Adrenal gland (tissue), 12 donors: ENCODE results near the gene KDF1. TPM values are rescaled to one million over a fixed set of nuclear protein-coding genes. Genes with fewer than 3 reads are reported as not detected.

Source experiments
- DNase-seq, 7 donors: peaks; one replicate each; pipeline ENCODE4 v3.0.0-alpha.2; 2019 to 2020
- H3K27ac ChIP-seq, 5 donors: fragments of 200-600 bp; sonication (generic) in 4 of 5; 1 replicate in 3 of 5; 2 replicates in 2 of 5; pipeline versions ENCODE4 v1.5.1 to v1.8.0; 2016 to 2020; ENCODE audit warnings: mild to moderate bottlenecking in 1 of 5
- H3K27me3 ChIP-seq: fragments of 200-600 bp; 2 replicates; pipeline ENCODE4 v1.8.0; 2021
- H3K36me3 ChIP-seq, 2 donors: fragments of 200-600 bp; replicated peaks in 1 of 2; 1 replicate in 1 of 2; 2 replicates in 1 of 2; pipeline versions ENCODE4 v1.5.1 to v1.8.0; 2018 to 2022
- H3K4me1 ChIP-seq, 2 donors: fragments of 200-600 bp; replicated peaks in 1 of 2; 1 replicate in 1 of 2; 2 replicates in 1 of 2; pipeline versions ENCODE4 v1.5.1 to v1.8.0; 2018 to 2021
- H3K4me3 ChIP-seq, 4 donors: fragments of 200-600 bp; sonication (generic) in 3 of 4; one replicate each; pipeline ENCODE4 v1.5.1; 2016 to 2018
- H3K9me3 ChIP-seq, 3 donors: fragments of 200-600 bp; sonication (generic) in 1 of 3; replicated peaks in 1 of 3; 1 replicate in 2 of 3; 2 replicates in 1 of 3; pipeline versions ENCODE4 v1.5.1 to v1.8.0; 2016 to 2021
- POLR2A ChIP-seq, 2 donors: fragments of 450-650 bp; IDR thresholded peaks; one replicate each; pipeline ENCODE4 v1.6.1; 2017; ENCODE audit warnings: antibody characterized with exemption in 2 of 2, mild to moderate bottlenecking in 2 of 2, moderate library complexity in 1 of 2
- WGBS, 4 donors: extraction: QIAGEN DNeasy Blood & Tissue Kit in 2 of 4; methylation state at CpG; one replicate each; pipeline versions ENCODE4 v1.1.5 to v1.1.7; 2013 to 2017; 5-methylcytosine and 5-hydroxymethylcytosine counted together
- intact Hi-C, 2 donors: fragments of 100-400 bp; cut with DNase I; formaldehyde crosslinking; loops; one replicate each; pipeline versions ENCODE4 v1.14.1 to v1.15.0; 2022 to 2023
- polyA plus RNA-seq, 3 donors: library from polyadenylated mRNA; stranded (reverse); fragments of 200-250 nt in 2 of 3; fragments of 350-450 nt in 1 of 3; fragmentation: Illumina TruSeq in 1 of 3; extraction: RNeasy Lipid Tissue Mini Kit (QIAGEN cat#74804) in 1 of 3; gene quantifications; one replicate each; pipeline ENCODE4 v1.2.3, GENCODE V29; 2013 to 2014
- total RNA-seq, 9 donors: library from RNA; depleted of rRNA in 4 of 9; stranded (reverse); fragments of >200 nt in 4 of 9; fragments of 120-200 nt in 1 of 9; fragmentation: NEBNext Ultra II Directional in 1 of 9; extraction: Animal tissue kit (Norgen Biotek cat#: 25700) in 1 of 9; gene quantifications; one replicate each; pipeline versions ENCODE4 v1.1.0 to v1.2.4, GENCODE V29; 2013 to 2023
- TF ChIP-seq, protein P1 (sequence below), 6 experiments: fragments of 450-650 bp in 4 of 6; fragments of 200-600 bp in 2 of 6; sonication (generic) in 1 of 6; IDR thresholded peaks; 1 replicate in 5 of 6; 2 replicates in 1 of 6; pipeline versions ENCODE4 v1.5.1 to v1.8.0; 2016 to 2021; ENCODE audit warnings: antibody characterized with exemption in 6 of 6, mild to moderate bottlenecking in 2 of 6, moderate library complexity in 1 of 6
- donor health status: healthy with polysubstance abuse.
- donor health status: Bipolar disorder and iron deficiency.
- donor health status: DM: yes; HTN: yes; CAD: no.
- donor health status: DM: no; HTN: no; CAD: no.
- donor health status: DM: no; HTN: no; CAD: no.
- donor health status: DM: yes; HTN: yes; CAD: no.

The KDF1 gene
- total and polyA plus RNA-seq, 12 donors, result 0.15 to 4.0 (median 1.2) TPM

DNA sequence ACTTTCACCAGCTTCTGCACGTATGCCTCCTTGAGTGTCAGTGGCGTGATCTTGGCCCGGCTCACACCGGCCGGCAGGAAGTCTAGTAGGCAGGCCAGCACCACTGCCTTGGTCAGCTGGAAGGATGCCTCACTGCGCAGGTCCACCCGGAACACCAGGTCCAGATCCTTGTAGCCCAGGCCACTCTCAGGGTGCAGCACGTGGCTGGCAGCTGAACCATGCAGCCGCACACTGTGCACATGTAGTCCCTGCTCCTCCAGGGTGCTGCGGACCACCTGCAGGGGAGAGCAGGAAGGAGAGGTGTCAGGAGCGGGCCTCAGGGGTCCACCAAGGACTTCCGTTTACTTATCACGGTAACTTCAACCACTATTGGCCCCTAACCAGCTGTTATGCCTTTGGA lies 46.4 kb upstream of the KDF1 start:
- Histone ChIP-seq H3K9me3 (no peaks in the 10 kb centered on the region), H3K36me3 (no peaks in the 10 kb centered on the region), H3K27ac (no peak overlapping the region), H3K4me1 (peaks cover 0 to 3% of the 10 kb centered on the region in 2 donors), H3K4me3 (no peak overlapping the region), H3K27me3 (no peaks in the 10 kb centered on the region)
- TF ChIP-seq, protein P1, sequence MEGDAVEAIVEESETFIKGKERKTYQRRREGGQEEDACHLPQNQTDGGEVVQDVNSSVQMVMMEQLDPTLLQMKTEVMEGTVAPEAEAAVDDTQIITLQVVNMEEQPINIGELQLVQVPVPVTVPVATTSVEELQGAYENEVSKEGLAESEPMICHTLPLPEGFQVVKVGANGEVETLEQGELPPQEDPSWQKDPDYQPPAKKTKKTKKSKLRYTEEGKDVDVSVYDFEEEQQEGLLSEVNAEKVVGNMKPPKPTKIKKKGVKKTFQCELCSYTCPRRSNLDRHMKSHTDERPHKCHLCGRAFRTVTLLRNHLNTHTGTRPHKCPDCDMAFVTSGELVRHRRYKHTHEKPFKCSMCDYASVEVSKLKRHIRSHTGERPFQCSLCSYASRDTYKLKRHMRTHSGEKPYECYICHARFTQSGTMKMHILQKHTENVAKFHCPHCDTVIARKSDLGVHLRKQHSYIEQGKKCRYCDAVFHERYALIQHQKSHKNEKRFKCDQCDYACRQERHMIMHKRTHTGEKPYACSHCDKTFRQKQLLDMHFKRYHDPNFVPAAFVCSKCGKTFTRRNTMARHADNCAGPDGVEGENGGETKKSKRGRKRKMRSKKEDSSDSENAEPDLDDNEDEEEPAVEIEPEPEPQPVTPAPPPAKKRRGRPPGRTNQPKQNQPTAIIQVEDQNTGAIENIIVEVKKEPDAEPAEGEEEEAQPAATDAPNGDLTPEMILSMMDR (IDR thresholded peaks at IDR 0.05), result no peak
- no peak for TF ChIP-seq POLR2A (IDR thresholded peaks at IDR 0.05)
- intact Hi-C loops, result no loop called here
- WGBS, 4 donors, result 76 to 85% (median 81%) methylated on average over 5 to 13 of the region's 13 CpGs
- DNase-seq, result no peak

DNA sequence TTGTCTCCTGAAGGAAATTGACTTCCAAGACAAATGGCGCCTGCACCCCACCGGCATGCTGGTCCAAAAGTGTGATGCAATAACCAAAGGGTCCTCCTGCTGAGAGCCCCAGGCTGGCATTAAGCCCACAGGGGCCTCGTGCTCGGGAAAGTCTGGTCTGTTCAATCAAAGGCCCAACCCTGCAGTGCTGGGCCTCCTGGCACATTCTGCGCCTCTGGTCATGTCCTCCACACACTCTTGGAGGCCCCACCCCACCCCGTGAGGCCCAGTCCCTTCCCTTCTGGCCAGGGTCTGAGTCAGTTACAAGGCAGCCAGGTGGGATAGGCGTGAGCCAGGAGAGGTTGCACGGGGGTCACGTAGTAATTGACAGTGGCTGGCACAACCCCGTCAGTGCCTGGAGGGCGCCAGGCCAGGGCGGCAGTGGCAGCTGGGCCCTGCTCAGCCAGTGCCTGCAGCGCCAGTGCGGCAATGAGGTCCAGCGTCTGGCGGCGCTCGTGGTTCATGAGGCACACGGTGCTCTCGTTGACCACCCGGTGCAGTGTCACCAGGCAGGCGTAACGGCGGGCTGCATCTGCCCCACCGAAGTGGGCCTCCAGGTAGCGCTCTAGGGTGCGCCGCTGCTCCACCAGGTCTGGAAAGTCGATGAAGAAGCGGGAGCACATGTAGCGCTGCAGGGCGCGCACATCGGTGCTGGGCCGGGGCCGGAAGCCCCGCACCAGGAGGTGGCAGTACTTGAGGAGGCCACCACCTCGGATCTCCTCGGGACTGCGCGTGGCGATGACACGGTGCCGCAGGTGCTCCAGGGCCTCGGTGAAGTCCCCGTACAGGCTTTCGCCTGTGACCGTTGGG lies 45.6 kb upstream of the KDF1 start:
- no peak for DNase-seq
- no peaks in the 10 kb centered on the region for H3K27me3 ChIP-seq
- H3K4me1 ChIP-seq, result peaks cover 0 to 3% of the 10 kb centered on the region in 2 donors
- no peak overlapping the region for H3K27ac ChIP-seq
- 91 to 94% (median 93%) methylated on average over 25 to 48 of the region's 48 CpGs for WGBS, 4 donors
- H3K36me3 ChIP-seq, result no peaks in the 10 kb centered on the region
- no peaks in the 10 kb centered on the region for H3K9me3 ChIP-seq
- TF ChIP-seq, protein P1 (IDR thresholded peaks at IDR 0.05), result no peak
- TF ChIP-seq POLR2A (IDR thresholded peaks at IDR 0.05), result no peak
- intact Hi-C loops, result no loop called here
- no peak overlapping the region for H3K4me3 ChIP-seq

DNA sequence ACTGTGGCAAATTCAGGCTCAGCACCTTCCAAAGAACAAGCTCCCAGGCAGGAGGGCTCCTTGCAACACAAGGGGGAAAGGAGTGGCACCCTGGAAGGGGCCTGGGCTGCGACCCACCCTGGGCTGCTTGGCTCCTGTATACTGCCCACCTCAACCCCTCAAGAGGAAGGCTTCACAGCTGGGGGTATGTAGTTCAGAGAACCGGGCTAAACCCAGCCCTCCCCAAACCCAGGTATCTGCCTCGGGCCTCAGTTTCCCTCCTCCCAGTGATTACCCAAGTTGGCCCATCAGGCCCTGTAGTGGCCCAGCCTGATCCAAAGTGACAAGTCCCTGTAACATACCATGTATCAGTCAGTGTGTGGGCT lies 44.9 kb upstream of the KDF1 start:
- H3K27ac ChIP-seq, result no peak overlapping the region
- H3K9me3 ChIP-seq, result no peaks in the 10 kb centered on the region
- intact Hi-C loops, result no loop called here
- TF ChIP-seq POLR2A (IDR thresholded peaks at IDR 0.05), result no peak
- TF ChIP-seq, protein P1 (IDR thresholded peaks at IDR 0.05), result no peak
- no peaks in the 10 kb centered on the region for H3K4me1 ChIP-seq
- no peak overlapping the region for H3K4me3 ChIP-seq
- DNase-seq, result no peak
- WGBS, 4 donors, result 63 to 82% (median 74%) methylated on average over 3 of the region's 3 CpGs; no CpG with 5 or more reads in 1 of the 4 donors
- H3K36me3 ChIP-seq, result no peaks in the 10 kb centered on the region
- H3K27me3 ChIP-seq, result no peaks in the 10 kb centered on the region

DNA sequence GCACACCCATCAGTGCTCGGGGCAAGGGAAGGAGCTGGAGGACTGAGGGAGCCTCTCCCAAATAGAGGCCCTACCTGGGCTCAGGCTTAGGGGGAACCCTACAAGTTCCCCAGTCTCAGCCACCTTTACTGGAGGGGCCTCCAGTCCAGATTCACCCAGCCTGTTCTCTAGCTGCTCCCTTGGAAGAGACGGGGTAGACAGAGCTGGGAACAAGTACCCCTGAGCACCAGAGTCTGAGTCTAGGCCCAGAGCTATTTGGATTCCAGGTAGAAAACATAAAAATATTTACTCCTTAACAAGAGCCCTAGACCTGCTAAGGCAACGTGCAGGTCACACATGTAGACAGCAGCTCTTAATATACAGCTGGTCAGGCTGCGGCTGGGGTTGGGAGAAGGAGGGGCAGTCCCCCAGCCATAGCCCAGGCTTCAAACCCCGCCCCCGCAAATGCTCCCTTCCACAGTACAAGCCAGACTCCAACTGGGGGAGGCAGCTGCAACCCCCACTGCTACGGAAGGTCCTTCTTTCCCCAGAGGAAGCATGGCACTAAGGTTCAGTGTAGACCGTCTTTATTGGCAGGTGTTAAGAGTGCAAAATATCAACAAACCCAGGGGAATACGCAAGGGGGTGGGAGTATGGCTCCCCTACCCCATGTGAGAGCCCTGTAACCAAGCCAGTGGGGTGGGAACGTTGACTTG lies 44.4 kb upstream of the KDF1 start:
- Histone ChIP-seq H3K27ac (no peak overlapping the region), H3K4me3 (no peak overlapping the region), H3K4me1 (peaks cover 0 to 3% of the 10 kb centered on the region in 2 donors), H3K36me3 (no peaks in the 10 kb centered on the region), H3K9me3 (no peaks in the 10 kb centered on the region), H3K27me3 (no peaks in the 10 kb centered on the region)
- no peak for TF ChIP-seq POLR2A (IDR thresholded peaks at IDR 0.05)
- TF ChIP-seq, protein P1 (IDR thresholded peaks at IDR 0.05), result no peak
- no peak for DNase-seq
- WGBS, 4 donors, result 60 to 86% (median 76%) methylated on average over 8 to 10 of the region's 10 CpGs
- intact Hi-C loops, result no loop called here
